Measurements from ENCODE around the gene TMEM208. TPM values are rescaled to one million over a fixed set of nuclear protein-coding genes. Genes with fewer than 3 reads are reported as not detected.

The TMEM208 gene
- total RNA-seq, 1 experiment from 2014 or later = 48.4 TPM

DNA sequence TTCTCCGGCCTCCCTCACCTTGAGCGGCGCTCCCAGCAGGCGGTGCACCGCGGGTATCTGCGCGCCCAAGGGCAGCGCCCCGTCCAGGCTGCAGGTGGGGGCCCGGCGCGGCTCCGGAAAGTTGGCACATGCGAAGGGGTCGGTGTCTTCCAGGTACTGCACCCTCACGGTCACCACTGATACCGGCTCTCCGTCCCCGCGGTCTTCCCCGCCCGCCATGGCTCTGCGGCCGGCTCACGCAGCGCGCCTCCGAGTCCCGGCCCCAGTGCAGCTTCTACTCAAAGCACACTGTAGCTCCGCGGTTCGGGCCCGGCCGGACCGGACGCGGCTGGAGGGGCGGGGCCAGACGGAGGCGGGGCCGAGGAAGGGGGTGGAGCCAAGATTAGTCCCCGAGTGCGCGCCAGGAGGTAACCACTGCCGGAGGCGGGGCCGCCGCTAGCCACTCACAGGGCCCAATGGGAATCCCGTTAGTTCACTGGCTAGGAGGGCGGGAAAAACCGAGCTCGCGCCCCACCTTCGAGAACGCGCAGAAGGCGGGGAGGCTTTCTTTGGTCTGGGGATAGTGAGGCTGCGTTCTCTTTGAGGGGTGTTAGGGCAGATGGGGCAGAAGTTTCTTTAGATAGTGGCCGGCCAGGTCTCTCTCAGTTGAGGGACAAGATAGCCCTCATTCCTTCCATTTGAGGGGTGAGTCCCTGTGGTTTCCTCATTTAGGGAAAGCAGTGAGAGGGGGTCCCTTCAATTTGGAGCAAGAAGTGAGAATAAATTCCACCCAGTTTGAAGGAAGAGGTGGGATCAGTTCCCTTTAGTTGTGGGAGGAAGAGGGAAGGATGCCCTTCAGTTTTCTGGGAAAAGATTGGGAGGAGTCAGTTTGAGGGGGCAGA is 20.5 kb downstream of the TMEM208 start, which contains the start of gene FHOD1 (continued):
- TF ChIP-seq, protein P1, sequence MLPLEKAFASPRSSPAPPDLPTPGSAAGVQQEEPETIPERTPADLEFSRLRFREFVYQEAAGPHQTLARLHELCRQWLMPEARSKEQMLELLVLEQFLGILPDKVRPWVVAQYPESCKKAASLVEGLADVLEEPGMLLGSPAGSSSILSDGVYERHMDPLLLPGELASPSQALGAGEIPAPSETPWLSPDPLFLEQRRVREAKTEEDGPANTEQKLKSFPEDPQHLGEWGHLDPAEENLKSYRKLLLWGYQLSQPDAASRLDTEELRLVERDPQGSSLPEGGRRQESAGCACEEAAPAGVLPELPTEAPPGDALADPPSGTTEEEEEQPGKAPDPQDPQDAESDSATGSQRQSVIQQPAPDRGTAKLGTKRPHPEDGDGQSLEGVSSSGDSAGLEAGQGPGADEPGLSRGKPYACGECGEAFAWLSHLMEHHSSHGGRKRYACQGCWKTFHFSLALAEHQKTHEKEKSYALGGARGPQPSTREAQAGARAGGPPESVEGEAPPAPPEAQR (CRISPR knock-in tag; IDR thresholded peaks at IDR 0.05) = no peak
- TF ChIP-seq KAT7 (CRISPR knock-in tag; IDR thresholded peaks at IDR 0.05; ENCODE audit: borderline replicate concordance) (0 out of 2 replicates have a peak, but pooled peaks have one; percentile 56), ELF4 (CRISPR knock-in tag; IDR thresholded peaks at IDR 0.05; ENCODE audit: low read depth) (no peak), MXD4 (CRISPR knock-in tag; IDR thresholded peaks at IDR 0.05; ENCODE audit: borderline replicate concordance) (no peak), ATF1 (CRISPR knock-in tag; IDR thresholded peaks at IDR 0.05) (no peak), RORB (CRISPR knock-in tag; IDR thresholded peaks at IDR 0.05) (no peak), NR3C1 (CRISPR knock-in tag; conservative IDR thresholded peaks at IDR 0.05; ENCODE audit: low read depth) (no peak), FOXJ3 (CRISPR knock-in tag; IDR thresholded peaks at IDR 0.05; ENCODE audit: borderline replicate concordance) (no peak), FOXP1 (CRISPR knock-in tag; IDR thresholded peaks at IDR 0.05; ENCODE audit: borderline replicate concordance) (no peak), ZNF138 (CRISPR knock-in tag; conservative IDR thresholded peaks at IDR 0.05) (no peak), MYBL2 (CRISPR knock-in tag; IDR thresholded peaks at IDR 0.05) (peak; percentile 48; the same call in 1 of the 2 replicates), NR1H2 (CRISPR knock-in tag; IDR thresholded peaks at IDR 0.05) (no peak), GABPB1 (CRISPR knock-in tag; IDR thresholded peaks at IDR 0.05) (no peak; the same call in none of the 2 replicates), ZBTB21 (CRISPR knock-in tag; IDR thresholded peaks at IDR 0.05; ENCODE audit: borderline replicate concordance) (no peak), ZNF232 (CRISPR knock-in tag; IDR thresholded peaks at IDR 0.05) (no peak; the same call in 1 of the 2 replicates), ZNF396 (CRISPR knock-in tag; IDR thresholded peaks at IDR 0.05; ENCODE audit: borderline replicate concordance) (no peak), GRHL2 (CRISPR knock-in tag; IDR thresholded peaks at IDR 0.05; ENCODE audit: insufficient replicate concordance, severe bottlenecking) (no peak), ZNF219 (CRISPR knock-in tag; IDR thresholded peaks at IDR 0.05; ENCODE audit: borderline replicate concordance) (no peak), SP1 (CRISPR knock-in tag; conservative IDR thresholded peaks at IDR 0.05) (peak; percentile 74), ZNF416 (CRISPR knock-in tag; IDR thresholded peaks at IDR 0.05) (no peak), ZNF263 (CRISPR knock-in tag; IDR thresholded peaks at IDR 0.05; ENCODE audit: low read depth) (no peak)
- TF ChIP-seq, protein P2, sequence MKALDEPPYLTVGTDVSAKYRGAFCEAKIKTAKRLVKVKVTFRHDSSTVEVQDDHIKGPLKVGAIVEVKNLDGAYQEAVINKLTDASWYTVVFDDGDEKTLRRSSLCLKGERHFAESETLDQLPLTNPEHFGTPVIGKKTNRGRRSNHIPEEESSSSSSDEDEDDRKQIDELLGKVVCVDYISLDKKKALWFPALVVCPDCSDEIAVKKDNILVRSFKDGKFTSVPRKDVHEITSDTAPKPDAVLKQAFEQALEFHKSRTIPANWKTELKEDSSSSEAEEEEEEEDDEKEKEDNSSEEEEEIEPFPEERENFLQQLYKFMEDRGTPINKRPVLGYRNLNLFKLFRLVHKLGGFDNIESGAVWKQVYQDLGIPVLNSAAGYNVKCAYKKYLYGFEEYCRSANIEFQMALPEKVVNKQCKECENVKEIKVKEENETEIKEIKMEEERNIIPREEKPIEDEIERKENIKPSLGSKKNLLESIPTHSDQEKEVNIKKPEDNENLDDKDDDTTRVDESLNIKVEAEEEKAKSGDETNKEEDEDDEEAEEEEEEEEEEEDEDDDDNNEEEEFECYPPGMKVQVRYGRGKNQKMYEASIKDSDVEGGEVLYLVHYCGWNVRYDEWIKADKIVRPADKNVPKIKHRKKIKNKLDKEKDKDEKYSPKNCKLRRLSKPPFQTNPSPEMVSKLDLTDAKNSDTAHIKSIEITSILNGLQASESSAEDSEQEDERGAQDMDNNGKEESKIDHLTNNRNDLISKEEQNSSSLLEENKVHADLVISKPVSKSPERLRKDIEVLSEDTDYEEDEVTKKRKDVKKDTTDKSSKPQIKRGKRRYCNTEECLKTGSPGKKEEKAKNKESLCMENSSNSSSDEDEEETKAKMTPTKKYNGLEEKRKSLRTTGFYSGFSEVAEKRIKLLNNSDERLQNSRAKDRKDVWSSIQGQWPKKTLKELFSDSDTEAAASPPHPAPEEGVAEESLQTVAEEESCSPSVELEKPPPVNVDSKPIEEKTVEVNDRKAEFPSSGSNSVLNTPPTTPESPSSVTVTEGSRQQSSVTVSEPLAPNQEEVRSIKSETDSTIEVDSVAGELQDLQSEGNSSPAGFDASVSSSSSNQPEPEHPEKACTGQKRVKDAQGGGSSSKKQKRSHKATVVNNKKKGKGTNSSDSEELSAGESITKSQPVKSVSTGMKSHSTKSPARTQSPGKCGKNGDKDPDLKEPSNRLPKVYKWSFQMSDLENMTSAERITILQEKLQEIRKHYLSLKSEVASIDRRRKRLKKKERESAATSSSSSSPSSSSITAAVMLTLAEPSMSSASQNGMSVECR (CRISPR knock-in tag; IDR thresholded peaks at IDR 0.05; ENCODE audit: borderline replicate concordance) = peak; percentile 13; the same call in 1 of the 2 replicates
- TF ChIP-seq, protein P3, sequence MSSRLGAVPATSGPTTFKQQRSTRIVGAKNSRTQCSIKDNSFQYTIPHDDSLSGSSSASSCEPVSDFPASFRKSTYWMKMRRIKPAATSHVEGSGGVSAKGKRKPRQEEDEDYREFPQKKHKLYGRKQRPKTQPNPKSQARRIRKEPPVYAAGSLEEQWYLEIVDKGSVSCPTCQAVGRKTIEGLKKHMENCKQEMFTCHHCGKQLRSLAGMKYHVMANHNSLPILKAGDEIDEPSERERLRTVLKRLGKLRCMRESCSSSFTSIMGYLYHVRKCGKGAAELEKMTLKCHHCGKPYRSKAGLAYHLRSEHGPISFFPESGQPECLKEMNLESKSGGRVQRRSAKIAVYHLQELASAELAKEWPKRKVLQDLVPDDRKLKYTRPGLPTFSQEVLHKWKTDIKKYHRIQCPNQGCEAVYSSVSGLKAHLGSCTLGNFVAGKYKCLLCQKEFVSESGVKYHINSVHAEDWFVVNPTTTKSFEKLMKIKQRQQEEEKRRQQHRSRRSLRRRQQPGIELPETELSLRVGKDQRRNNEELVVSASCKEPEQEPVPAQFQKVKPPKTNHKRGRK (CRISPR knock-in tag; IDR thresholded peaks at IDR 0.05; ENCODE audit: borderline replicate concordance) = no peak
- TF ChIP-seq, protein P4, sequence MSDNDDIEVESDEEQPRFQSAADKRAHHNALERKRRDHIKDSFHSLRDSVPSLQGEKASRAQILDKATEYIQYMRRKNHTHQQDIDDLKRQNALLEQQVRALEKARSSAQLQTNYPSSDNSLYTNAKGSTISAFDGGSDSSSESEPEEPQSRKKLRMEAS (CRISPR knock-in tag; IDR thresholded peaks at IDR 0.05) = peak; percentile 62; the same call in 1 of the 2 replicates
- TF ChIP-seq, protein P5, sequence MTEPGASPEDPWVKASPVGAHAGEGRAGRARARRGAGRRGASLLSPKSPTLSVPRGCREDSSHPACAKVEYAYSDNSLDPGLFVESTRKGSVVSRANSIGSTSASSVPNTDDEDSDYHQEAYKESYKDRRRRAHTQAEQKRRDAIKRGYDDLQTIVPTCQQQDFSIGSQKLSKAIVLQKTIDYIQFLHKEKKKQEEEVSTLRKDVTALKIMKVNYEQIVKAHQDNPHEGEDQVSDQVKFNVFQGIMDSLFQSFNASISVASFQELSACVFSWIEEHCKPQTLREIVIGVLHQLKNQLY (CRISPR knock-in tag; IDR thresholded peaks at IDR 0.05) = no peak
- TF ChIP-seq, protein P6, sequence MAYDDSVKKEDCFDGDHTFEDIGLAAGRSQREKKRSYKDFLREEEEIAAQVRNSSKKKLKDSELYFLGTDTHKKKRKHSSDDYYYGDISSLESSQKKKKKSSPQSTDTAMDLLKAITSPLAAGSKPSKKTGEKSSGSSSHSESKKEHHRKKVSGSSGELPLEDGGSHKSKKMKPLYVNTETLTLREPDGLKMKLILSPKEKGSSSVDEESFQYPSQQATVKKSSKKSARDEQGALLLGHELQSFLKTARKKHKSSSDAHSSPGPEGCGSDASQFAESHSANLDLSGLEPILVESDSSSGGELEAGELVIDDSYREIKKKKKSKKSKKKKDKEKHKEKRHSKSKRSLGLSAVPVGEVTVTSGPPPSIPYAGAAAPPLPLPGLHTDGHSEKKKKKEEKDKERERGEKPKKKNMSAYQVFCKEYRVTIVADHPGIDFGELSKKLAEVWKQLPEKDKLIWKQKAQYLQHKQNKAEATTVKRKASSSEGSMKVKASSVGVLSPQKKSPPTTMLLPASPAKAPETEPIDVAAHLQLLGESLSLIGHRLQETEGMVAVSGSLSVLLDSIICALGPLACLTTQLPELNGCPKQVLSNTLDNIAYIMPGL (CRISPR knock-in tag; IDR thresholded peaks at IDR 0.05) = peak; percentile 79; the same call in 1 of the 2 replicates
- TF ChIP-seq, protein P7, sequence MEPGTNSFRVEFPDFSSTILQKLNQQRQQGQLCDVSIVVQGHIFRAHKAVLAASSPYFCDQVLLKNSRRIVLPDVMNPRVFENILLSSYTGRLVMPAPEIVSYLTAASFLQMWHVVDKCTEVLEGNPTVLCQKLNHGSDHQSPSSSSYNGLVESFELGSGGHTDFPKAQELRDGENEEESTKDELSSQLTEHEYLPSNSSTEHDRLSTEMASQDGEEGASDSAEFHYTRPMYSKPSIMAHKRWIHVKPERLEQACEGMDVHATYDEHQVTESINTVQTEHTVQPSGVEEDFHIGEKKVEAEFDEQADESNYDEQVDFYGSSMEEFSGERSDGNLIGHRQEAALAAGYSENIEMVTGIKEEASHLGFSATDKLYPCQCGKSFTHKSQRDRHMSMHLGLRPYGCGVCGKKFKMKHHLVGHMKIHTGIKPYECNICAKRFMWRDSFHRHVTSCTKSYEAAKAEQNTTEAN (CRISPR knock-in tag; IDR thresholded peaks at IDR 0.05) = no peak

Measured in WTC11 (cell line).